Parathyroid adenoma (tissue), 2 donors: ENCODE data around the gene ARHGEF19.

Experiments
- H2AFZ ChIP-seq: fragments of 300-600 bp; sonication (generic); one replicate; pipeline ENCODE4 v1.7.0; 2017; ENCODE audit warnings: antibody characterized with exemption, mild to moderate bottlenecking
- H3K27ac ChIP-seq: fragments of 300-600 bp; sonication (generic); one replicate; pipeline ENCODE4 v1.7.0; 2017
- H3K27me3 ChIP-seq: fragments of 300-600 bp; sonication (generic); one replicate; pipeline ENCODE4 v1.7.0; 2017; ENCODE audit warnings: low read length; ENCODE audit not compliant: control insufficient read depth, insufficient read depth
- H3K36me3 ChIP-seq: fragments of 300-600 bp; sonication (generic); one replicate; pipeline ENCODE4 v1.7.0; 2017; ENCODE audit warnings: low read length; ENCODE audit not compliant: control insufficient read depth, insufficient read depth
- H3K4me1 ChIP-seq: fragments of 300-600 bp; sonication (generic); one replicate; pipeline ENCODE4 v1.7.0; 2017; ENCODE audit warnings: control low read depth
- H3K4me2 ChIP-seq: fragments of 300-600 bp; sonication (generic); one replicate; pipeline ENCODE4 v1.7.0; 2017; ENCODE audit warnings: low read length
- H3K4me3 ChIP-seq: fragments of 300-600 bp; sonication (generic); one replicate; pipeline ENCODE4 v1.7.0; 2017; ENCODE audit warnings: low read depth, low read length
- H3K79me2 ChIP-seq: fragments of 300-600 bp; sonication (generic); one replicate; pipeline ENCODE4 v1.7.0; 2017; ENCODE audit warnings: control low read depth
- H3K9ac ChIP-seq: fragments of 300-600 bp; sonication (generic); one replicate; pipeline ENCODE4 v1.7.0; 2017; ENCODE audit warnings: mild to moderate bottlenecking
- H3K9me3 ChIP-seq: fragments of 300-600 bp; sonication (generic); one replicate; pipeline ENCODE4 v1.7.0; 2017; ENCODE audit warnings: low read length; ENCODE audit not compliant: control insufficient read depth
- TF ChIP-seq, protein P1 (sequence below): fragments of 300-600 bp; sonication (generic); IDR thresholded peaks from one replicate; pipeline ENCODE4 v1.7.0; 2017; ENCODE audit warnings: antibody characterized with exemption, mild to moderate bottlenecking
- donor health status: primary hyperparathyroidism.

The ARHGEF19 gene

DNA sequence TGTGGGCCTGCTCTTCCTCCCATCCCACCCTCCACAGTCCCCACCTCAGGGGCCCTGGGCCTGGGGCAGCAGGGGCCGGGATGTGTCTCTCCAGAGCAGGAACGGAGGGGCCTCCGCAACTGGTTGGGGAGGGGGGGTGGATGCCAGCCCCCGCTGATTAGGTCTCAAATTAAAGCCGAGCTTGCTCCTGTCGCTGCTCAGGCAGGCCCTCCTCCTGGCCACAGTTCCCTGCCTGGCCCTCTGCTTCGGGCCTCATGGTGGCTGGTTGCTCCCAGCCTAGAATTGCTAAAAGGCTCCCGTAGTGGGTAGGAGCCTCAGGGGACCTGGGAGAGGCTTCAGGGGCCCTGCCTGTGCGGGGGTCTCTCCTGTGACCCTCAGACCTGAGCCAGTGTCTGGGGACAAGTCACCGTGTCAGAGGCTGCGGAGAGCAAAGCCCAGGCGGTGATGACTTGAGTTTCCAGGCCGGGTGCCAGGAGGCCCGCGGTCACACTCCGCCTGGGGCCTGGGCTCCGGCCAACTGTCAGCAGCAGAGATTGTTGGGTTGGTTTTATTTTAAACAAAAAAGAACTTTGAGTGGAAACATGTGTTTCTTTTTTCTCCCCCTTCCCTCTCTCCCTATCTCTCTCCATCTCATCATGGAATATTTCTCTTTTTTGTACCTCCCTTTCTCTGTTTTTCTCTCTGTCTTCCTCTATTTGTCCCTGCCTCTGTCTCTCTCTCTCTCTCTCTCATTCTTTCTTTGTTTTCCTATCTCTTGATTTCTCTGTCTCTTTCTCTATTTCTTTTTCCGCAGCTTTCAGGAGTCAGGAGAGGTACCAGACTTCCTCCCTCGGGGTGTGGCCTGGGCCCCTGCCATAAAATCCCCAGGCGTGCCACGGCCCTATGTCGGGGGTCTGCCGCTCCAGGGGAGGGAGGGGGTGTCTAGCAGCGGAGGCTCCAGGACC lies 36.6 kb downstream of the ARHGEF19 start:
- Histone ChIP-seq H3K4me1 (peaks cover 13% of the 10 kb centered on the region), H3K79me2 (no peaks in the 10 kb centered on the region), H3K36me3 (no peaks in the 10 kb centered on the region), H3K9ac (no peak overlapping the region), H3K27ac (peak overlapping the region; percentile 66), H3K27me3 (no peaks in the 10 kb centered on the region), H2AFZ (peak overlapping the region; percentile 81), H3K9me3 (no peaks in the 10 kb centered on the region), H3K4me3 (no peak overlapping the region), H3K4me2 (peak overlapping the region; percentile 39)
- TF ChIP-seq, protein P1, sequence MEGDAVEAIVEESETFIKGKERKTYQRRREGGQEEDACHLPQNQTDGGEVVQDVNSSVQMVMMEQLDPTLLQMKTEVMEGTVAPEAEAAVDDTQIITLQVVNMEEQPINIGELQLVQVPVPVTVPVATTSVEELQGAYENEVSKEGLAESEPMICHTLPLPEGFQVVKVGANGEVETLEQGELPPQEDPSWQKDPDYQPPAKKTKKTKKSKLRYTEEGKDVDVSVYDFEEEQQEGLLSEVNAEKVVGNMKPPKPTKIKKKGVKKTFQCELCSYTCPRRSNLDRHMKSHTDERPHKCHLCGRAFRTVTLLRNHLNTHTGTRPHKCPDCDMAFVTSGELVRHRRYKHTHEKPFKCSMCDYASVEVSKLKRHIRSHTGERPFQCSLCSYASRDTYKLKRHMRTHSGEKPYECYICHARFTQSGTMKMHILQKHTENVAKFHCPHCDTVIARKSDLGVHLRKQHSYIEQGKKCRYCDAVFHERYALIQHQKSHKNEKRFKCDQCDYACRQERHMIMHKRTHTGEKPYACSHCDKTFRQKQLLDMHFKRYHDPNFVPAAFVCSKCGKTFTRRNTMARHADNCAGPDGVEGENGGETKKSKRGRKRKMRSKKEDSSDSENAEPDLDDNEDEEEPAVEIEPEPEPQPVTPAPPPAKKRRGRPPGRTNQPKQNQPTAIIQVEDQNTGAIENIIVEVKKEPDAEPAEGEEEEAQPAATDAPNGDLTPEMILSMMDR: no peak

DNA sequence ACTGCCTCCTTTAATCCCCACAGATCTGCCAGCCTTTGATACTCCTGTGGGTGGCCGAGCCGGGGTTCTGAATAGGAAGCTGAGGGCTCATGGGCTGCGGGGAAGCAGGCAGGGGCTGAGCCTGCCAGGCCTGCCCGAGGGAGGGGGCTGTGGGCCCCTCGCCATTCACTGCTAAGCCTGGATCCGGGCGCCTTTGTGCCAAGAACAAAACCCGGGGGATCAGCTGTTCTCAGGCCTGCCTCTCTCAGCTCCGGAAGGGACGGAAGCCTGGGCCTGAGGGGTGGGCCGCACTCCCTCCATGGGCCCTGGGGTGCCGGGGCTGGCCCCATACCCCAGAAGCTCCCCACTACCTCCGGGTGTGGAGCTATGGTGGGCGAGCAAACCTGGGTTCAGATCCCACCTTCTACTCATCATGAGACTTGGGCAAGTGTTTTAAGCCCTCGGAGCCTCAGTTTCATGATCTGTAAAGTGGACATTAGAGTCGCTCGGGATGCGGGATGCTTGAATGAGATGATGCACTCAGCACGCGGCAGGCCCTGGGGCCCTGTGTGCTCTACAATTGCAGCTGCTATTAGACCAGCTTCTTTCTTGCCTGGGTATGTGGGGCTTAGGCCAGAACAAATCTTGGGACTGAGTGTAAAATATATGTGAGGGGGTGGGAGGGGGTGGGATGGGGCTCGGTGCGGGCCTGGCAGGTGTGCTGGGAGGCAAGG lies 37.4 kb downstream of the ARHGEF19 start:
- Histone ChIP-seq H2AFZ (peak overlapping the region; percentile 81), H3K4me3 (no peak overlapping the region), H3K9ac (no peak overlapping the region), H3K27me3 (no peaks in the 10 kb centered on the region), H3K9me3 (no peaks in the 10 kb centered on the region), H3K36me3 (no peaks in the 10 kb centered on the region), H3K4me1 (peaks cover 13% of the 10 kb centered on the region), H3K27ac (no peak overlapping the region), H3K79me2 (no peaks in the 10 kb centered on the region), H3K4me2 (no peak overlapping the region)
- TF ChIP-seq, protein P1: no peak

- Histone ChIP-seq H3K79me2 (no peaks in the 10 kb centered on the region), H3K4me2 (no peak overlapping the region), H3K4me3 (no peak overlapping the region), H3K9ac (no peak overlapping the region), H3K4me1 (peaks cover 13% of the 10 kb centered on the region), H3K27ac (no peak overlapping the region), H3K9me3 (no peaks in the 10 kb centered on the region), H3K27me3 (no peaks in the 10 kb centered on the region), H3K36me3 (no peaks in the 10 kb centered on the region), H2AFZ (no peak overlapping the region)
- TF ChIP-seq, protein P1: no peak
Observed at GRCh38 chr1:16174261-16174868, 38.1 kb downstream of the ARHGEF19 start.

GRCh38 chr1:16173447-16174260 lies 38.8 kb downstream of the ARHGEF19 start:
- H3K4me1 ChIP-seq: peaks cover 13% of the 10 kb centered on the region
- H3K4me3 ChIP-seq: no peak overlapping the region
- no peaks in the 10 kb centered on the region for H3K9me3 ChIP-seq
- no peak overlapping the region for H3K9ac ChIP-seq
- TF ChIP-seq, protein P1: no peak
- H2AFZ ChIP-seq: no peak overlapping the region
- H3K36me3 ChIP-seq: no peaks in the 10 kb centered on the region
- no peak overlapping the region for H3K4me2 ChIP-seq
- H3K27me3 ChIP-seq: no peaks in the 10 kb centered on the region
- no peak overlapping the region for H3K27ac ChIP-seq
- no peaks in the 10 kb centered on the region for H3K79me2 ChIP-seq
